ENCODE results near the gene FGF5. TPM values are rescaled to one million over a fixed set of nuclear protein-coding genes. Genes with fewer than 3 reads are reported as not detected.

The FGF5 gene
- total RNA-seq, 4 donors from 2014 or later, result 0.03 TPM; not detected in 3

DNA sequence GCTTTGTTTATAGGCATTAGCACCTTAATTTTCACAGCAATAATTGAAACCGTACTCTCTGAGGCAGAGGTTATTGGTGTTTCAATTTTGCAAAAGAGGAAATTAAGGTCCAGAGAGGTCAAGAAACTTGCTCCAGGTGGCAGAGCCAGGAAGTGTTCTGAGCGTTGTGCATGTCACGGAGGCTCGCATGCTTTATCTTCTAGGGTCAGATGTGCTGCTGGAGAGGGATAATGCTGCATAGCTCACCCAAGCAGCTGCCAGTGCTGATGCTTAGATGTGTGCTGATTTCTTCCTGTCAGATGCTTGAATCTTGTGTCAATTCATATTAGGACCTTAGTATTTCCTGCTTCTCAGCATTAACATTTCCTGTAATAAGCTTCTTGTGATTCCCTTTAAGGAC lies 13.0 kb upstream of the FGF5 start:
- no peak for DNase-seq (ENCODE audit: low spot score in 2 of 2)
- intact Hi-C loops (cut with DNase I; ENCODE audit: low total_unique reads), result no loop called here
- TF ChIP-seq, protein P1, sequence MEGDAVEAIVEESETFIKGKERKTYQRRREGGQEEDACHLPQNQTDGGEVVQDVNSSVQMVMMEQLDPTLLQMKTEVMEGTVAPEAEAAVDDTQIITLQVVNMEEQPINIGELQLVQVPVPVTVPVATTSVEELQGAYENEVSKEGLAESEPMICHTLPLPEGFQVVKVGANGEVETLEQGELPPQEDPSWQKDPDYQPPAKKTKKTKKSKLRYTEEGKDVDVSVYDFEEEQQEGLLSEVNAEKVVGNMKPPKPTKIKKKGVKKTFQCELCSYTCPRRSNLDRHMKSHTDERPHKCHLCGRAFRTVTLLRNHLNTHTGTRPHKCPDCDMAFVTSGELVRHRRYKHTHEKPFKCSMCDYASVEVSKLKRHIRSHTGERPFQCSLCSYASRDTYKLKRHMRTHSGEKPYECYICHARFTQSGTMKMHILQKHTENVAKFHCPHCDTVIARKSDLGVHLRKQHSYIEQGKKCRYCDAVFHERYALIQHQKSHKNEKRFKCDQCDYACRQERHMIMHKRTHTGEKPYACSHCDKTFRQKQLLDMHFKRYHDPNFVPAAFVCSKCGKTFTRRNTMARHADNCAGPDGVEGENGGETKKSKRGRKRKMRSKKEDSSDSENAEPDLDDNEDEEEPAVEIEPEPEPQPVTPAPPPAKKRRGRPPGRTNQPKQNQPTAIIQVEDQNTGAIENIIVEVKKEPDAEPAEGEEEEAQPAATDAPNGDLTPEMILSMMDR (IDR thresholded peaks at IDR 0.05), result no peak
- TF ChIP-seq POLR2A (IDR thresholded peaks at IDR 0.05), result no peak
- WGBS, 2 donors, result 69 to 72% methylated on average over 4 of the region's 4 CpGs
- H3K4me3 ChIP-seq (ENCODE audit: low read depth, poor library complexity, severe bottlenecking), result no peak overlapping the region

DNA sequence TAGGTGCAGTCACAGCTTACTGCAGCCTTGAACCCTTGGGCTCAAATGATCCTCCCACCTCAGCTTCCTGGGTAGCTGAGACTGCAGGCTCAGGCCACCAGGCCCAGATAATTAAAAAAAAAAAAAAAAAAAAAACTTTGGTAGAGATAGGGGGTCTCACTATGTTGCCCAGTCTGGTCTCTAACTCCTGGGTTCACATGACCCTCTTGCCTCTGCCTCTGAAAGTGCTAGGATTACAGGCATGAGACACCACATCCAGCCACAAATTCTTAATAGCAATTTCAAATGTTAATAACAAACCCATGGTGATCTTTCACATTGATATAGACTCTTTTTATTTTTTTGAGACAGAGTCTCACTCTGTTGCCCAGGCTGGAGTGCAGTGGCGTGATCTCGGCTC lies 12.3 kb upstream of the FGF5 start:
- 86 to 97% methylated on average over 2 of the region's 2 CpGs for WGBS, 2 donors
- intact Hi-C loops (cut with DNase I; ENCODE audit: low total_unique reads), result no loop called here
- no peak overlapping the region for H3K4me3 ChIP-seq (ENCODE audit: low read depth, poor library complexity, severe bottlenecking)
- TF ChIP-seq, protein P1 (IDR thresholded peaks at IDR 0.05), result no peak
- no peak for TF ChIP-seq POLR2A (IDR thresholded peaks at IDR 0.05)
- no peak for DNase-seq (ENCODE audit: low spot score in 2 of 2)

DNA sequence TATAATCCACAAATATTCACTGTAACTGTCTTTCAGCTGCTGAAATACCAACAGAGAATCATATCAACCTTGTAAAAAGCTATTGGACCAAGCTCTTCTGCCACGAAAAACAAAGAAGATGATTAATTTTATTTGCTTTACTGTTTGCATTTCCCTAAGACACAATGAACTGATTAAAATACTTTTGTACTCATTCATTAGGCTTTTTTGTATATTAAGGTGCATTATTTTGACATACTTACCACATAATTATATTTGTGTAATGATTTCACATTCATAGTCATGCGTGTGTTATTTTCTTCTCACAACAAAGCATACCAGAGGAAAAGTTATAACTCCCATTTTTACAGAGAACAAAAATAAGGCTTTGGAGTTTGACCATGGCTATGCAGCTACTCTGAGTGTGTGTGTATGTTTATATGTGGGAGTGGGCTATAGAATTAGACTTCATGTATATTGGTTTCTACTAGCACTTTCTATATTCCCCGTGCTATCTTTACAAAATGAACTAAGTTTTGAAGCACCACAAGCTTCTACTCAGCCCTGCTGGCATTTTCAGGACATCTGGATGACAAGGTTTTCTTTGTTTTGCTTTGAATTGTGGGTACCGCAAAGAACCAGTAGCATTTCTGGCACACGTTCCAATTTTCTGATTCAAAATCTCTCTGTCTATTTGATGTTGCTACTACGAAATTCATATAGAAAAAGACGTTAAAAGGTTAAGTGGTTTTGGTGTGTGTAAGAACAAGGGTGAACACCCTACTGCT lies 11.0 kb upstream of the FGF5 start:
- no peak for TF ChIP-seq POLR2A (IDR thresholded peaks at IDR 0.05)
- whole genome bisulfite sequencing, 2 donors, result 52 to 67% methylated on average over 7 of the region's 7 CpGs
- intact Hi-C loops (cut with DNase I; ENCODE audit: low total_unique reads), result no loop called here

DNA sequence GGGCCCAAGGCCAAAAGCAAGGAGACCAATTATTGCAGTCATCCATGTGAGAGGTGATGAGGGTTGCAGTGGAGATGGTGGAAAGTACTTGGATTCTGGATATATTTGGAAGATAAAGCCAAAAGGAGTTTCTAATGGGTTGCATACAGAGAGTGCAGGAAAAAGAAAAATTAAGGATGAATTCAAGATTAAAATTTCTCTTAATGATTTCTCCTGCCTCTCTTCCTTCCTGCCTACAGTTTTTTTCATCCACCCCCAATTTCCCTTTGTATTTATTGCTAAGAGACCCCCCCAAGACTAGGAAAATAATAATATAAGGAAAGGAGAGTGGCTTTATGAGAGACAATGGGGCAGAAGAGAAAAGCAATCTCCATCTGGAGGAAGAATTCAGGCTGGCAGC lies 8.6 kb upstream of the FGF5 start:
- no peak overlapping the region for H3K4me3 ChIP-seq (ENCODE audit: low read depth, poor library complexity, severe bottlenecking)
- intact Hi-C loops (cut with DNase I; ENCODE audit: low total_unique reads), result no loop called here
- TF ChIP-seq, protein P1 (IDR thresholded peaks at IDR 0.05), result no peak
- no peak for TF ChIP-seq POLR2A (IDR thresholded peaks at IDR 0.05)
- DNase-seq (ENCODE audit: low spot score in 2 of 2), result no peak

More for the DNA sequence above, 11.0 kb upstream of the FGF5 start:
- H3K4me3 ChIP-seq (ENCODE audit: low read depth, poor library complexity, severe bottlenecking), result no peak overlapping the region
- no peak for DNase-seq (ENCODE audit: low spot score in 2 of 2)

DNA sequence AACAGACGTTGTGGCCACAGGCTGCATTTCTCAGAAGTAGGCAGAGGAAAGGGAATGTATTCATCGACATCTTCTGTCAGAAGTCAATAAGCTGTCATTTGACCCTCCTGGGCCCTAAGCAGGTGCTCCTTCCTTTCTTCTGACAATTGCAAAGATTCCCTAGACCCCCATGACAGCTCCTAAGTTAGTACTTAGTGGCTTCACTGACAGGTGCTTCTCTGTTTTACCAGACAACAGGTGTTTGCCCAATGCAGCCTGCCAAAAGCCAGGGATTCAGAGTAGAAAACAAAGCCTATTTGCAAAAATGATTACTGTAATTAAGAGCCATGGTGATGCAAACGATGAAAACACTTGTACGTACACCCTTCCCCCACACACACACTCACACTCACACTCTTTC lies 7.5 kb upstream of the FGF5 start:
- 31 to 35% methylated on average over 4 of the region's 4 CpGs for WGBS, 2 donors
- no peak for DNase-seq (ENCODE audit: low spot score in 2 of 2)
- no peak overlapping the region for H3K4me3 ChIP-seq (ENCODE audit: low read depth, poor library complexity, severe bottlenecking)
- no peak for TF ChIP-seq POLR2A (IDR thresholded peaks at IDR 0.05)
- TF ChIP-seq, protein P1 (IDR thresholded peaks at IDR 0.05), result no peak
- intact Hi-C loops (cut with DNase I; ENCODE audit: low total_unique reads), result no loop called here

DNA sequence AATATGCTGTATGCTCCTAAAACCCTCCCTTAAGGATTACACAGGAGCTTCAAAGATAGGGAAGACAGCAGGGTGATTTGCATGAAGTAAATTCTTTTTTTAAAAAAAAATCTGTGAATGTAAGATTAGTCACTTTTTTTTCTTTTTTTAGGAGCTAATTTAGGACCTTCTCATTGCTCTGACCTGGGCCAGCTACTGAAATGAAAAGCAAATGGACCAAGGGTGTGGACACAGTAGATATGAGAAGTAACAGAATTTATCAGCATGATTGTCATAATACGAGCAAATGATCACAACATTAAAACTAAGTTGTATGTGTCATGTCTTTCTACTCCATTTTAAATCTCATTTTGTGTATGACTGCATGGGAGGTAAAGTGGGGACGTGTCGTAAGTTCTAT lies 6.6 kb upstream of the FGF5 start:
- WGBS, 2 donors, result 83 to 87% methylated on average over 3 of the region's 3 CpGs
- TF ChIP-seq POLR2A (IDR thresholded peaks at IDR 0.05), result no peak
- TF ChIP-seq, protein P1 (IDR thresholded peaks at IDR 0.05), result no peak
- intact Hi-C loops (cut with DNase I; ENCODE audit: low total_unique reads), result no loop called here
- H3K4me3 ChIP-seq (ENCODE audit: low read depth, poor library complexity, severe bottlenecking), result no peak overlapping the region
- no peak for DNase-seq (ENCODE audit: low spot score in 2 of 2)

Measured in lower leg skin (tissue), 4 donors.